ENCODE data around the gene EGFL6.
"Not testable (repeated sequence)": the region's sequence is repeated elsewhere in the genome, so short reads cannot be mapped to it uniquely, and the experiment has no call there.

EGFL6 gene

DNA sequence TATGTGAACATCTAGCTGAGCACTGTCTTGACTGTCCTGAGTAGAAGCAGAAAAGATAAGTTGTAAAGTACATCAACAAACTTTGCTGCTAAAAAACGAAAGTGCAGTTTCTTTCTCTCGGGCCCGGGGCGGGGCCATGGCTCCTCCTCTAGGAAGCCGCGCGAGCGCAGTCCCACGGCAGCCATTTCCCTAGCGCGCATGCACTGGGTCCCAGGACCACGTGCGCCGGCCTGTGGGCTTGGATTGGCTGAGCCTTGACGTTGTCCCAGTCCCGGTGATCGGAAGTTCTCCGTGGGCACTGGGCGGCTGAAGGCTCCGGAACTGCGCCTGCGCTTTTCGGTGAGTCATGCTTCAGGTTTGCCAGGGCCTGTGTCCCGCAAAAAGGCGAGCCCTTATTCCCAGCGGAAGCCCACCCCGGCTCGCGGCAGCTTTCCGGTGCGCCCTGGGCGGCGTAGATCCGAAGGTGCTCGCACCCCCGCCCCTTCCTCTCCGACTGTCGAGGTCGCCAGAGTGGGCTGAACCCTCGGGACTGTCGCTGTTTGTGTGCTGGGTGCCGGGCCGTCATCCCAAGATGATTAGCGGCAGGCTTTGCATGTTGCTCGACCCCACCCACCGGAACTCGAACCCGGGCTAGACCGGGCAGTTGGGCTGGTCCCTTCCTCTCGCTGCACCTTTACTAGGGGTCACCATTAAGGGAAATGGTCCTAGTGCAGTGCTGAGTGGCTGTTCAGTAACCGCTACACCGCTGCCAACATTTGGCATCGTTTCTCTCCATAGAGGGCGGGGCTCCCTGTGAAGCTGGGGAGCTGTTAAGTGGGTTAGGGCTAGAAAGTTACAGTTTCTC is 83.7 kb downstream of the EGFL6 start, which contains the start of gene TCEANC:
Gene TCEANC, plus strand, starts transcription at position 292 of the 844 bp plus-strand sequence. CDS start 9,368 bp downstream, outside the sequence.
- DNase-seq (ENCODE audit: low spot score): peak; percentile 89

DNA sequence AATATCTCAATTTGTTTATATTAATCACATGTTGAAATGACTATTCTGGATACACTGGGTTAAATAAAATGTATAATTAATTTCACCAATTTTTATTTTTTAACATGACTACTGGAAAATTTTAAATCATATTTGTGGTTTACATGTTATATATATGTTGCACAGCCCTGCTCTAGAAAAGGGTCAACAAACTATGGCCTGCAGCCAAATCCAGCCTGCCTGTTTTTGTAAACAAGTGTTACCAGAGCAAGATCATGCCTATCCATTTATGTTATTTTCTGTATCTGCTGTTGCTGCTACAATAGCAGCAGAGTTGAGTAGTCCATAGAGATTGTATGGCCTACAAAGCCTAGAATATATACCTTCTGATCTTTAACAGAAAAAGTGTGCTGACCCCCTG is 84.7 kb downstream of the EGFL6 start:
- no peak for DNase-seq (ENCODE audit: low spot score)

DNA sequence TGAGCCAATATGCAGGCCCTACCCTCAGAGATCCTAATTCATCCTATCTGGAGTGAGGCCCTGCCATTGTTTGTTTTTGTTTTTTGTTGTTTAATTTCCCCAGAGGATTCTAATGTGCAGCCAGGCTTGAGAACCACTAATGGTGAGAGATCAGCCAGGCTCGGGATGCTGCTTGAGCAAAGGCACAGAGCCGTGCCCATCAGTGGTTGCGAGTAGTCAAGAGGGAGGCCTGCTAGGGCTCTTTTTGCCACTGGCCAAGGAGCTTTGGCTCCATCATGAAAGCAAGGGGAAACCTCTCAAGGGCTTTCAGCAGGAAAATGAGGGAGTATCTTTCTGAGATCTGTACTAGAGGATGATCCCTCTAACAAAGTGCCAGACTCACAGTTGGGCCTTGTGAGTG is 86.3 kb downstream of the EGFL6 start:
- DNase-seq (ENCODE audit: low spot score): no peak

DNA sequence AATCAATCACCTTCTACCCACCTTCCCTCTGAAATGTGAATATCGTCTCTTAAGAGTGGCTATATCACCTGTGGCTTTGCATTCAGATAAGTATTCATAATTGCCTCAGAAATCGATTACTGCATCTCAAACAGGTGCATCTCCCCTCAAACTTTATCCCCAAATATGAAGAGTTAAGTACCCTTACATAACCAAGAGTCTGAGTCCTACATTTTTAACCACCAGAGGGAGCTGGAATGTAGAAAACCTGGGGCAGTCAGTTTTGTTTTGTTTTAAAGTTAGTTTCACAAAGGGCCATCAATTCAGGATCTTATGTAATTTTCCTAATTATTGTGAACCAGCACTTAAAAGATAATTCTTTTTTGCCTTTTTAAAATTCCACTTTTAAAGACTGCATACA is 89.2 kb downstream of the EGFL6 start:
- peak; percentile 58 for DNase-seq (ENCODE audit: low spot score)

DNA sequence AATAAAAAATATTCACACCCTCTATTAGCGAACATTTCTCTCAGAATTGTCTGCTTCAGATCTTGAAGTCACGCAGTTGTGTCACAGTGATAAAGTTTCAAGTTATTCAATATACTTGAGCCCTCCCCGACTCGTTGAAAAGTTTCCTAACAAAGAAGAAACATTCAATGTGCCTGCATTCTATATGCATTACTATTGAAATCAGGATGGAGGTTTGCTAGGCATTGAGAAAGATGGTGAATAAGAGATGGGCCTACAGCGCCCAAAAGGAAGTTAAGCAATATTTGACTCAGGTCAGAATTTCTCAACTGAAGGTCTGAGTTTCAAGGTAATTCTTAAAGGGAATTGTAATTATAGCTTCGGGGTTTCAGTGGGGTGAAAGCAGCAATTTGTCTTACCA is 89.7 kb downstream of the EGFL6 start:
- no peak for DNase-seq (ENCODE audit: low spot score)

DNA sequence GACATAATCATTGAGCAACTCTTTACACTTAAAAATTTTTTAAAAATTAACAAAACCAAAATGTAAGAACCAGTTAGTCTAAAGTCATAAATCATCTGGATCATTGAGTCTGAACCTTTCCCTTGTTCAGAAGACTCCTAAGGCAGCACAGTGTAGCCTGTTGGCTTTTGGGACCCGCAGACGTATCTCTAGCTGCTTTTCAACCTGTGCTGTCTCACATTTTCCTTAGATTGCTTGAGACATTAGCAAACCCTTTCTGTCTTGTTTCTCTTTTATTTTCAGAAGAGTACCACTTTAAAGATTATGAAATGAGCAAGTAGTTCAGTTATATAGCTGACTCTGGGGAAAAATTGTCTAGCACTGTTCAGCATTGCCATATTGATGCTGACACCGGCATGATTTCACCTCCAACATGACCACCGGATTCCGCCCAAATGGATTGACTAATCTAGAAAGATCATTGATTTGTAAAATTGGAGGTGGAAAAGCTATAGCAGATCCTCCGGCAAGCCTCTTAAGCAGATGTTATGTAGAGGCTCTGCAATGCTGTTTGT is 92.4 kb downstream of the EGFL6 start:
- no peak for DNase-seq (ENCODE audit: low spot score)

DNA sequence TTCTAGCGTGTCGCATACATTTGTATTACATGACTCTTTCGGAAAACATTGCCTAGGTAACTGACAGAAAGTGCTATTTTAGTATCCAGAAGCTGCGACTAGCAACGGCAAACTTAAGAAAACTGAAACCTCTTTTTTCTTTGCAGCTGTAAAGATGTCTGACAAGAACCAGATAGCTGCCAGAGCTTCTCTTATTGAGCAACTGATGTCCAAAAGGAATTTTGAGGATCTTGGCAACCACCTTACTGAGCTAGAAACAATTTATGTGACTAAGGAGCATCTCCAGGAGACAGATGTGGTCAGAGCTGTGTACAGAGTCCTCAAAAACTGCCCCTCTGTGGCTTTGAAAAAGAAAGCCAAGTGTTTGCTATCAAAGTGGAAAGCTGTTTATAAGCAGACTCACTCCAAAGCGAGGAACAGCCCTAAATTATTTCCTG is 93.0 kb downstream of the EGFL6 start:
- no peak for DNase-seq (ENCODE audit: low spot score)

DNA sequence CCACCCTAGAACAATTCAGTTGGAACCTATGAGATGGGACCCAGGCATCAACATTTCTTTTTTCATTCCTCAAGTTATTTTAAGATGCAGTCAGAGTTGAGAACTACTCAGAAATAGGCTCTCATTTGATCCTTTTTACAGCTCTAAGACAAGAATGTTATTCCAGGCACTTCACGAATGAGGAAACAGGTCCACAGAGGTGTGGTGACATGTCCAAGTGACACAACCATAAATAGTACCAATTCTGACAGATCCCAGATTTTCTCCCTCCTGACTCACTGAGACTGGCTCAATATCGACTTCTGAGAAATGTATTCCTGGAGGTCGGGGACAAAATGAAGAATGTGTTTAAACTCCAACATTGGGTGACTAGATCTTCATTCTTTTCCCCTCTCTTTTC is 94.6 kb downstream of the EGFL6 start:
- DNase-seq (ENCODE audit: low spot score): no peak

DNA sequence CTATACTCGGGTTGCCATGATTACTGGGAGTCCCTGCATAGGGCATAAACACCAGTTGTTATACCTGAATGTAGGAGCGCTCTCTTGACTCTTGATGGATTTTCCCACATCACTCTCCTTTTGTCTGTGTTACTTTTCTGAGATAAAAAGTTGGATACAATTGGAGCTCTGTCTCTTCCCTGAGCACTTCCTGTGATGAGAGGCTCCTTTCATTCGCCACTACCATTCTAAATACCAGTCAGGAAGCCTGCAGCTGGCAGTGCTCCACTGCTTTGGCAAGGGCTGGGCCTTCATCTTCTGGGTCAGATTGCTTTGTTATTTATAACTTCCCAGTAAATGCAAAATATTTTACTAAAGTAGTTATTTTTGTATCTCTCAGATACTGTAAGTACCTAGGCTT is 97.4 kb downstream of the EGFL6 start:
- DNase-seq (ENCODE audit: low spot score): peak; percentile 80

DNA sequence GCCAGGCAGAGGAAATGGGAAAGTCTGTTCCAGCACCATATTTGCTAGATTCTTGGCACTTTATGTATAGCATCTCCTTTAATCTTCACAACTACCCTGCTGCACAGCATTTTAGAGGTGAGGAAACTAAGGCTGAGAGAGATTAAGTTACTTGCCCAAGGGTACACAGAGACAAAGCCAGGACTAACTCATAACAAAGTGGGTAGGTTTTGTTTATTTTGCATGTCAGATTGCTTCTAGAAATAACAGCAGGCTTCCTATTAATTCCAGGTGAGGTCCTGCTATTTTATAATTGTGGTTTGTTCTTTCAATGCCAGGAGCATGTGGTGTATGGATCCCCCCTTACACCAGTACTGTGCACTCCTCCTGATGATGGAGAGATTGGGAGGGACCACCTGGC is 98.5 kb downstream of the EGFL6 start:
- no peak for DNase-seq (ENCODE audit: low spot score)

DNA sequence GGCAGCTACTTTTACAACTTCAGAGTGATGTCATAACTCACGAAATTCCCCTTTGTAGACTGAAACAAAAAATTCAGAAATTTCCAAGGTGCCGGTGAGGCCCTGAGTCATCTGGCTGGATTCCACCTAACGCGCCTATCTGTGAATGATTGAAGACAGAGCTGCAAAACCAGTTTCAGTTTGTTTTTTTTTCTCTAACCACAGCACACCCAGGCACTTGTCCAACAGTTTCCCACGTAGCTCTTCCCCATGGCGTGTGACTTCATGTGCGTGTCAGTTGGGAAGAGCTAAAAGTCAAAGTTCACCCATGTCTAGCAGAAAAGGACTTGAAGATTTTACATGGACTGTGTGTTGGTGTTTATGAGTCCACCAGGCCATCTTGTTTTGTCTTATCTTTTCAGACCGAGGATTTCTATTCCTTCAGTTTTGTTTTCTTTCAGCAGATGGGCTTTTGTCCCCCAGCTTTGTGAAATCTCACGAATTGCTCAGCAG is 99.9 kb downstream of the EGFL6 start:
- no peak for DNase-seq (ENCODE audit: low spot score)

DNA sequence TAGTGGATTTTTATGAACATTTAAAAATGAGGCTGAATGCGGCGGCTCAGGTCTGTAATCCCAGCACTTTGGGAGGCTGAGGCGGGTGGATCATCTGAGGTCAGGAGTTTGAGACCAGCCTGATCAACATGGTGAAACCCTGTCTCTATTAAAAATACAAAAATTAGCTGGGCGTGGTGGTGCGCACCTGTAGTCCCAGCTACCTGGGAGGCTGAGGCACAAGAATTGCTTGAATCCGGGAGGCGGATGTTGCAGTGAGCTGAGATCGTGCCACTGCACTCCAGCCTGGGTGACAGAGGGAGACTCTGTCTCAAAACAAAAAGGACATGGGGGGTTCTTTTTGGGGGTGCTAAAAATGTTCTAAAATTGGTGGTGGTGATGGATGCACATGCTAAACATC is 100.4 kb downstream of the EGFL6 start:
- not testable (repeated sequence) for DNase-seq (ENCODE audit: low spot score)

DNA sequence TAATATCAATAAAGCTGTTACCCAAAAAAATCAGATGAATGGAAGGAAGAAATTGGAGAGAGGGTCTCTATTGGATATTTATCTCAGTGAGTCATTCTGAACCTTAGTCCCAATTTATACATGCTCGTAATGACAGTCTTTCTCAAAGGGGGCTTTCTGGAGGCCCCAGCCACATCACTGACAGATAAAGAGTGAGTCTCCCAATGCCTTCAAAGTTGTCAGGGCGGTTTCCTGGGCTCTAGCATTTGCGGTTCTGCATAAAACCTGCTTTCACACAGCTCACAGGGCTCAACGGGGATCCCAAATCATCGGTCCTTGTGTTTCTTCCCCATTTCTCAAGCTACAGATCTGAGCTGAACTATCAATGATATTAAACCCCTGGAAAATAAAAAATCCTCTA is 100.8 kb downstream of the EGFL6 start:
- DNase-seq (ENCODE audit: low spot score): no peak

DNA sequence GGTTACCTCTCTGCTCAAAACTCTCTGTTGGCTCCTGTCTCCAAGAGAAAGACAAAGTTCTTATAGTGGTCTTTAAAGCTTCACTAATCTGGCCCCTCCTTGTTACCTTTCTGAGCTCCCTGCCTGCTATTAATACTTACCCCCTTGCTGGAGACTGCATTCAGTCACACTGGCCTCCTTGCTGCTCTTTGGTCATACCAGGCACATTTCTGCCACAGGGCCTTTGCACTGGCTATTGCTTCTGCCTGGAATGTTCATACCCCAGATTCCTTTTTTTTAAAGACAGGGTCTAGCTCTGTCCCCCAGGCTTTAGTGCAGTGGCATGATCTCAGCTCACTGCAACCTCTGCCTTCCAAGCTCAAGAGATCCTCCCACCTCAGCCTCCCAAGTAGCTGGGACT is 103.6 kb downstream of the EGFL6 start:
- no peak for DNase-seq (ENCODE audit: low spot score)

DNA sequence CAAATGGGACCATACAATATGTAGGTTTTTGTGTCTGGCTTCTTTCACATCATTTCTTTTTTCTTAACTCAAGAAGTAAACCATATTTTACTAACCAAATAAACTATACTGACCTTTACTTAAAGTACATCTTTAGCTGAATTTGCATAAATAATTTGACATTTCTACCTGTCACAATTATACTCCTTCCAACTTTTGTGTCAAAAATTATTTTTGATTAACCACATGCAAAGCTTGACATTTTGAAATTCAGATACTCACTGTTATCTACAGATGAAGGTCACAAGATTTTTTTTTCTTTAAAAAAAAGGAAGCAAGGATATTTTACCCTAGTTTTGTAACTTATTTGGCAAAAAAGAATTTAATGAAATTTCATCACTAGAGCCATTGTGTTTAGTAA is 107.5 kb downstream of the EGFL6 start:
- no peak for DNase-seq (ENCODE audit: low spot score)

DNA sequence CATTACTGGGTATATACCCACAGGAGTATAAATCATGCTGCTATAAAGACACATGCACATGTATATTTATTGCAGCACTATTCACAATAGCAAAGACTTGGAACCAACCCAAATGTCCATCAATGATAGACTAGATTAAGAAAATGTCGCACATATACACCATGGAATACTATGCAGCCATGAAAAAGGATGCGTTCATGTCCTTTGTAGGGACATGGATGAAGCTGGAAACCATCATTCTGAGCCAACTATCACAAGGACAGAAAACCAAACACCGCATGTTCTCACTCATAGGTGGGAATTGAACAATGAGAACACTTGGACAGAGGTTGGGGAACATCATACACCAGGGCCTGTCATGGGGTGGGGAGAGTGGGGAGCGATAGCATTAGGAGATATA is 110.3 kb downstream of the EGFL6 start:
- not testable (repeated sequence) for DNase-seq (ENCODE audit: low spot score)

DNA sequence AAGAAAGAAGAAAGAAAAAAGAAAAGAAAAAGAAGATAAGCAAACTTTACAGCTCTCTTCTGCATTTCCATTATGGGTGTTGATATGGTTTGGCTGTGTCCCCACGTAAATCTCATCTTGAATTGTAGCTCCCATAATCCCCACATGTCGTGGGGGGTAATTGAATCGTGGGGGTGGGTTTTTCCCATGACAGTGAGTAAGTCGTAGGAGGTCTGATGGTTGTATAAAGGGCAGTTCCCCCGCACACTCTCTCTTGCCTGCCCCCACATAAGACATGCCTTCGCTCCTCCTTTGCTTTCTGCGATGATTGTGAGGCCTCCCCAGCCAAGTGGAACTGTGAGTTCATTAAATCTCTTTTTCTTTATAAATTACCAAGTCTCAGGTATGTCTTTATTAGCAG is 112.2 kb downstream of the EGFL6 start:
- DNase-seq (ENCODE audit: low spot score): no peak

All from globus pallidus (tissue), 1 donor.